Measurements from ENCODE around the gene FUT7.

- TF ChIP-seq CTCF (CRISPR knock-in tag; IDR thresholded peaks at IDR 0.05) (no peak), NFE2 (CRISPR knock-in tag; IDR thresholded peaks at IDR 0.05) (no peak), SPEN (CRISPR knock-in tag; IDR thresholded peaks at IDR 0.05; ENCODE audit: low read depth) (no peak), KDM5A (IDR thresholded peaks at IDR 0.05; ENCODE audit: borderline replicate concordance, low read length) (no peak), CBFB (CRISPR knock-in tag; IDR thresholded peaks at IDR 0.05) (no peak), BRCA1 (CRISPR knock-in tag; IDR thresholded peaks at IDR 0.05) (no peak)
These were observed at the start of gene FUT7 for GRCh38 chr9:137031904-137032640.
